ENCODE data around the gene LHFPL3. TPM values are rescaled to one million over a fixed set of nuclear protein-coding genes. Genes with fewer than 3 reads are reported as not detected.

LHFPL3 gene
- total and polyA plus RNA-seq, 2 donors (not counting 3 experiments of a cell fraction or from before 2014, with no cell fraction given), result not detected

- intact Hi-C loops (cut with micrococcal nuclease) (no loop called here), dilution Hi-C loops (cut with MboI; ENCODE audit: extremely low pct_ligation_motif_present, low sequenced_read_pairs) (no loop called here)
- H3K9ac ChIP-seq (replicated peaks; ENCODE audit: extremely low read depth, insufficient read depth, low read length), result no peak overlapping the region
- FAIRE-seq (no peak), DNase-seq (ENCODE audit: low read depth, low spot score) (no peak)
- CTCF ChIA-PET, result interaction anchor here (1.2 kb wide), 1 partner anchor 15 kb away, joined by 3 read pairs; no protein-coding TSS in a partner anchor
- H3K36me3 ChIP-seq (ENCODE audit: control insufficient read depth in 2 of 2, extremely low read depth in 1 of 2, insufficient read depth in 2 of 2, low read length in 2 of 2), result no peaks in the 10 kb centered on the region
- no peak for TF ChIP-seq MYC (IDR thresholded peaks at IDR 0.05; ENCODE audit: low read depth, low read length)
- no peak for TF ChIP-seq EZH2 (IDR thresholded peaks at IDR 0.05; ENCODE audit: borderline replicate concordance, low read depth, low read length, severe bottlenecking)
- TF ChIP-seq MAX (IDR thresholded peaks at IDR 0.05; ENCODE audit: insufficient read depth, insufficient read length), result no peak
- no peak for TF ChIP-seq POLR2AphosphoS5 (IDR thresholded peaks at IDR 0.05; ENCODE audit: insufficient read depth, low read depth, low read length)
- no peak for TF ChIP-seq GATA2 (IDR thresholded peaks at IDR 0.05; ENCODE audit: insufficient read depth, insufficient read length, low read depth, low read length)
- TF ChIP-seq FOS (IDR thresholded peaks at IDR 0.05; ENCODE audit: borderline replicate concordance, insufficient read depth, low read length), result no peak
- TF ChIP-seq POLR2A (IDR thresholded peaks at IDR 0.05; ENCODE audit: low read depth, low read length), result no peak
- no peak for TF ChIP-seq CTCF (IDR thresholded peaks at IDR 0.05; ENCODE audit: extremely low read depth in 1 of 2, insufficient read depth in 1 of 2, low read depth in 1 of 2, low read length in 2 of 2)
- TF ChIP-seq JUN (IDR thresholded peaks at IDR 0.05; ENCODE audit: borderline replicate concordance, insufficient read depth, insufficient read length, low read depth), result no peak
- H3K4me2 ChIP-seq (ENCODE audit: insufficient read depth, low read length), result no peak overlapping the region
- peaks cover 3% of the 10 kb centered on the region for H3K4me1 ChIP-seq (ENCODE audit: control insufficient read depth, extremely low read depth, insufficient read depth, low read length)
- no peaks in the 10 kb centered on the region for H3K79me2 ChIP-seq (ENCODE audit: control insufficient read depth, insufficient read depth, low read length)
- H3K27me3 ChIP-seq (ENCODE audit: control insufficient read depth in 2 of 2, insufficient read depth in 2 of 2, low read length in 2 of 2), result no peaks in the 10 kb centered on the region
- H4K20me1 ChIP-seq (replicated peaks; ENCODE audit: control insufficient read depth, extremely low read depth, insufficient read depth, low read length), result no peaks in the 10 kb centered on the region
- no peaks in the 10 kb centered on the region for H3K9me1 ChIP-seq (replicated peaks; ENCODE audit: control insufficient read depth, extremely low read depth, insufficient read depth, low read length)
- H3K27ac ChIP-seq (ENCODE audit: insufficient read depth, low read depth, low read length), result no peak overlapping the region
- POLR2A ChIA-PET, result no interaction called here
- BruUV-seq (replicated peaks), result no TSS peak
- no peak overlapping the region for H3K4me3 ChIP-seq (replicated peaks in 1 of 3; ENCODE audit: insufficient read depth in 1 of 3, low read depth in 1 of 3, low read length in 3 of 3)
- no peaks in the 10 kb centered on the region for H3K9me3 ChIP-seq (replicated peaks; ENCODE audit: control insufficient read depth, insufficient read depth, low read length)
- H2AFZ ChIP-seq (ENCODE audit: low read depth, low read length), result no peak overlapping the region
Observed at GRCh38 chr7:104933521-104933988, 605.2 kb downstream of the LHFPL3 start.

All from endothelial cell of umbilical vein (primary cell).